IMR-90 (cell line): Measurements from ENCODE around the gene NPHS1. TPM values are rescaled to one million over a fixed set of nuclear protein-coding genes. Genes with fewer than 3 reads are reported as not detected.

Source experiments
- ATAC-seq: fragments of 200-7000 bp; cut with Tn5 transposase; 2 replicates; pipeline ENCODE4 v1.9.1; 2020; ENCODE audit warnings: low read depth, mild to moderate bottlenecking, moderate library complexity
- BruUV-seq: library from RNA; stranded (reverse); fragments of 400-500 nt; replicated peaks from 2 replicates; lab custom pipeline; 2021; lab: Mats Ljungman, UMichigan
- CTCF ChIA-PET: fragments of 300-600 bp; formaldehyde crosslinking; extraction: SDS; loops from one replicate; lab custom pipeline; 2021; ENCODE audit warnings: antibody characterized with exemption; lab: Yijun Ruan, JAX
- POLR2A ChIA-PET: fragments of 300-600 bp; sonication (Branson Sonifier 250); formaldehyde crosslinking; loops from one replicate; lab custom pipeline; 2022; ENCODE audit warnings: antibody characterized with exemption; ENCODE audit not compliant: unreplicated experiment; lab: Charles Lee
- DNase-seq: peaks from one replicate; pipeline ENCODE4 v3.0.0; 2013
- H2AFZ ChIP-seq: replicated peaks from 2 replicates; pipeline ENCODE3; 2013; ENCODE audit warnings: low read length, mild to moderate bottlenecking; ENCODE audit not compliant: poor library complexity
- H2AK5ac ChIP-seq: 2 replicates; pipeline ENCODE4 v1.6.1; 2013; ENCODE audit warnings: low read depth, low read length, inconsistent platforms
- H2AK9ac ChIP-seq: replicated peaks from 2 replicates; pipeline ENCODE3; 2013; ENCODE audit warnings: mild to moderate bottlenecking, low read depth, low read length, moderate library complexity; ENCODE audit not compliant: poor library complexity
- H2BK120ac ChIP-seq: 2 replicates; pipeline ENCODE4 v1.6.1; 2013; ENCODE audit warnings: low read depth, low read length, inconsistent platforms
- H2BK15ac ChIP-seq: 3 replicates; pipeline ENCODE4 v1.6.1; 2013; ENCODE audit warnings: low read depth, low read length, inconsistent platforms
- H2BK20ac ChIP-seq: 2 replicates; pipeline ENCODE4 v1.6.1; 2013; ENCODE audit warnings: low read depth, mild to moderate bottlenecking, inconsistent platforms, low read length, moderate library complexity
- H2BK5ac ChIP-seq: 2 replicates; pipeline ENCODE4 v1.6.1; 2013; ENCODE audit warnings: mild to moderate bottlenecking, low read depth, low read length, inconsistent platforms; ENCODE audit not compliant: poor library complexity, severe bottlenecking
- H3K14ac ChIP-seq: replicated peaks from 2 replicates; pipeline ENCODE4 v1.6.1; 2013; ENCODE audit warnings: low read depth, low read length, inconsistent platforms
- H3K18ac ChIP-seq: 2 replicates; pipeline ENCODE4 v1.6.1; 2013; ENCODE audit warnings: low read depth, low read length, control low read depth
- H3K23ac ChIP-seq: 2 replicates; pipeline ENCODE4 v1.6.1; 2013; ENCODE audit warnings: low read depth, low read length, inconsistent platforms
- H3K27ac ChIP-seq: 2 replicates; pipeline ENCODE4 v1.5.1; 2013; ENCODE audit warnings: mild to moderate bottlenecking, control low read depth, low read length; ENCODE audit not compliant: insufficient read depth
- H3K27me3 ChIP-seq: 2 replicates; pipeline ENCODE4 v1.6.1; 2013; ENCODE audit warnings: low read length; ENCODE audit not compliant: control insufficient read depth, insufficient read depth
- H3K36me3 ChIP-seq: 2 replicates; pipeline ENCODE4 v1.6.1; 2013; ENCODE audit warnings: low read length, mixed read lengths; ENCODE audit not compliant: control insufficient read depth, insufficient read depth
- H3K4ac ChIP-seq: 2 replicates; pipeline ENCODE4 v1.6.1; 2013; ENCODE audit warnings: low read depth, low read length, inconsistent platforms
- H3K4me1 ChIP-seq: 2 replicates; pipeline ENCODE4 v1.6.1; 2013; ENCODE audit warnings: low read length, mixed read lengths; ENCODE audit not compliant: control insufficient read depth, insufficient read depth
- H3K4me2 ChIP-seq: 2 replicates; pipeline ENCODE4 v1.6.1; 2013; ENCODE audit warnings: low read depth, mild to moderate bottlenecking, control low read depth, low read length, moderate library complexity
- H3K4me3 ChIP-seq: 2 replicates; pipeline ENCODE4 v1.5.1; 2013; ENCODE audit warnings: low read depth, mild to moderate bottlenecking, control low read depth, low read length, moderate library complexity; ENCODE audit not compliant: insufficient read depth
- H3K56ac ChIP-seq: 2 replicates; pipeline ENCODE4 v1.6.1; 2013; ENCODE audit warnings: low read length, inconsistent platforms; ENCODE audit not compliant: insufficient read depth; ENCODE audit errors: extremely low read depth
- H3K79me1 ChIP-seq, 2 experiments: 2 replicates each; pipeline ENCODE4 v1.6.1; 2013; ENCODE audit warnings: low read length in 2 of 2, inconsistent platforms in 1 of 2, low read depth in 1 of 2
- H3K9ac ChIP-seq: 2 replicates; pipeline ENCODE4 v1.6.1; 2013; ENCODE audit warnings: low read depth, low read length, control low read depth
- H3K9me1 ChIP-seq: 2 replicates; pipeline ENCODE4 v1.6.1; 2013; ENCODE audit warnings: low read length, inconsistent platforms; ENCODE audit not compliant: insufficient read depth
- H3K9me3 ChIP-seq: 2 replicates; pipeline ENCODE4 v1.6.1; 2013; ENCODE audit warnings: low read length; ENCODE audit not compliant: control insufficient read depth, insufficient read depth
- H4K20me1 ChIP-seq: 2 replicates; pipeline ENCODE4 v1.6.1; 2013; ENCODE audit warnings: low read length, inconsistent platforms; ENCODE audit not compliant: insufficient read depth
- H4K5ac ChIP-seq: 2 replicates; pipeline ENCODE4 v1.6.1; 2013; ENCODE audit warnings: mild to moderate bottlenecking, low read depth, low read length, control low read depth
- H4K8ac ChIP-seq, 2 experiments: 2 replicates each; pipeline ENCODE4 v1.6.1; 2013; ENCODE audit warnings: low read depth in 2 of 2, low read length in 2 of 2, control low read depth in 1 of 2, inconsistent platforms in 1 of 2
- H4K91ac ChIP-seq: 2 replicates; pipeline ENCODE4 v1.6.1; 2013; ENCODE audit warnings: low read depth, low read length, inconsistent platforms; ENCODE audit not compliant: insufficient read depth
- BHLHE40 ChIP-seq: fragments of 150-350 bp; IDR thresholded peaks from 2 replicates; pipeline ENCODE4 v1.6.1; 2016; ENCODE audit warnings: mild to moderate bottlenecking, low read depth, low read length
- CEBPB ChIP-seq: IDR thresholded peaks from 2 replicates; pipeline ENCODE4 v1.6.1; 2012; ENCODE audit warnings: low read depth, low read length, improper control_type of control experiment
- CHD1 ChIP-seq: IDR thresholded peaks from 2 replicates; pipeline ENCODE4 v1.6.1; 2012; ENCODE audit warnings: low read depth, low read length, improper control_type of control experiment
- ELK1 ChIP-seq: fragments of 150-350 bp; IDR thresholded peaks from 2 replicates; pipeline ENCODE4 v1.6.1; 2016; ENCODE audit warnings: low read depth, mild to moderate bottlenecking, low read length, moderate library complexity, borderline replicate concordance
- FOS ChIP-seq: fragments of 150-350 bp; IDR thresholded peaks from 2 replicates; pipeline ENCODE4 v1.6.1; 2016; ENCODE audit warnings: low read depth, low read length
- MAFK ChIP-seq: IDR thresholded peaks from 2 replicates; pipeline ENCODE4 v1.6.1; 2012; ENCODE audit warnings: low read depth, low read length, improper control_type of control experiment
- MAZ ChIP-seq: IDR thresholded peaks from 2 replicates; pipeline ENCODE4 v1.6.1; 2012; ENCODE audit warnings: low read depth, mild to moderate bottlenecking, low read length, improper control_type of control experiment, moderate library complexity, borderline replicate concordance
- MXI1 ChIP-seq: IDR thresholded peaks from 2 replicates; pipeline ENCODE4 v1.6.1; 2012; ENCODE audit warnings: low read depth, mild to moderate bottlenecking, low read length, moderate library complexity, borderline replicate concordance
- NFE2L2 ChIP-seq: fragments of 150-350 bp; IDR thresholded peaks from 2 replicates; pipeline ENCODE4 v1.6.1; 2016; ENCODE audit warnings: low read depth, mild to moderate bottlenecking, low read length
- POLR2A ChIP-seq: IDR thresholded peaks from 2 replicates; pipeline ENCODE4 v1.6.1; 2012; ENCODE audit warnings: mild to moderate bottlenecking, low read depth, low read length
- RAD21 ChIP-seq: IDR thresholded peaks from 2 replicates; pipeline ENCODE4 v1.6.1; 2012; ENCODE audit warnings: low read length, improper control_type of control experiment
- RCOR1 ChIP-seq: IDR thresholded peaks from 2 replicates; pipeline ENCODE4 v1.6.1; 2012; ENCODE audit warnings: mild to moderate bottlenecking, low read length, improper control_type of control experiment; ENCODE audit not compliant: insufficient replicate concordance
- RFX5 ChIP-seq: IDR thresholded peaks from 2 replicates; pipeline ENCODE4 v1.8.0; 2012; ENCODE audit warnings: low read depth, mild to moderate bottlenecking, low read length, moderate library complexity
- SMC3 ChIP-seq: fragments of 150-350 bp; IDR thresholded peaks from 2 replicates; pipeline ENCODE4 v1.6.1; 2016; ENCODE audit warnings: low read depth, mild to moderate bottlenecking, antibody characterized with exemption, low read length, moderate library complexity
- USF2 ChIP-seq: fragments of 150-350 bp; IDR thresholded peaks from 2 replicates; pipeline ENCODE4 v1.6.1; 2017; ENCODE audit warnings: mild to moderate bottlenecking, antibody characterized with exemption, low read length, low read depth
- WGBS, 2 experiments: methylation state at CpG; one replicate each; pipeline versions ENCODE4 v1.1.5 to v1.1.7; 2013; ENCODE audit warnings: missing lambda C conversion rate in 2 of 2; ENCODE audit not compliant: insufficient read length in 1 of 2; ENCODE audit errors: extremely low coverage in 2 of 2; 5-methylcytosine and 5-hydroxymethylcytosine counted together
- dilution Hi-C: fragments of 300-500 bp; cut with HindIII; formaldehyde crosslinking; loops from one replicate; pipeline ENCODE4 v1.14.3; 2018; ENCODE audit warnings: low sequenced_read_pairs; ENCODE audit not compliant: unreplicated experiment
- in situ Hi-C: fragments of 300-500 bp; cut with MboI; formaldehyde crosslinking; loops from 3 replicates; pipeline ENCODE4 v1.14.3; 2019; ENCODE audit warnings: low sequenced_read_pairs, inconsistent platforms, mixed read lengths
- intact Hi-C: fragments of 100-400 bp; cut with micrococcal nuclease; formaldehyde crosslinking; loops from 2 replicates; pipeline ENCODE4 v1.10.0; 2022
- polyA plus RNA-seq, 3 experiments: library from polyadenylated mRNA; depleted of rRNA; stranded (reverse); fragments of >200 nt; gene quantifications; 2 replicates each; pipeline ENCODE4 v1.2.3, GENCODE V29; 2012; ENCODE audit warnings: low replicate concordance in 1 of 3
- total RNA-seq: library from RNA; depleted of rRNA; stranded (reverse); fragments of >200 nt; gene quantifications from 2 replicates; pipeline ENCODE4 v1.2.3, GENCODE V29; 2012
- TF ChIP-seq, protein P1 (sequence below): conservative IDR thresholded peaks from 2 replicates; pipeline ENCODE4 v1.5.1; 2012; ENCODE audit warnings: mild to moderate bottlenecking, low read depth, low read length, improper control_type of control experiment

The NPHS1 gene
- total and polyA plus RNA-seq, 2 of the 4 experiments (the other 2 are of a cell fraction): not detected

- H2AK5ac ChIP-seq: no peak overlapping the region
- no peak overlapping the region for H4K8ac ChIP-seq
- H2AFZ ChIP-seq: no peak overlapping the region
- no peak overlapping the region for H4K5ac ChIP-seq
- no peak overlapping the region for H2AK9ac ChIP-seq
- H2BK20ac ChIP-seq: no peak overlapping the region
- no peak for TF ChIP-seq RFX5
- TF ChIP-seq MAFK: no peak
- no peak for TF ChIP-seq RCOR1
- TF ChIP-seq SMC3: no peak
- TF ChIP-seq CHD1: no peak
- TF ChIP-seq MXI1: no peak
- TF ChIP-seq FOS: no peak
- no peak for TF ChIP-seq ELK1
- TF ChIP-seq BHLHE40: no peak
- TF ChIP-seq NFE2L2: no peak
- TF ChIP-seq MAZ: no peak
- no peak for TF ChIP-seq USF2
- TF ChIP-seq, protein P1, sequence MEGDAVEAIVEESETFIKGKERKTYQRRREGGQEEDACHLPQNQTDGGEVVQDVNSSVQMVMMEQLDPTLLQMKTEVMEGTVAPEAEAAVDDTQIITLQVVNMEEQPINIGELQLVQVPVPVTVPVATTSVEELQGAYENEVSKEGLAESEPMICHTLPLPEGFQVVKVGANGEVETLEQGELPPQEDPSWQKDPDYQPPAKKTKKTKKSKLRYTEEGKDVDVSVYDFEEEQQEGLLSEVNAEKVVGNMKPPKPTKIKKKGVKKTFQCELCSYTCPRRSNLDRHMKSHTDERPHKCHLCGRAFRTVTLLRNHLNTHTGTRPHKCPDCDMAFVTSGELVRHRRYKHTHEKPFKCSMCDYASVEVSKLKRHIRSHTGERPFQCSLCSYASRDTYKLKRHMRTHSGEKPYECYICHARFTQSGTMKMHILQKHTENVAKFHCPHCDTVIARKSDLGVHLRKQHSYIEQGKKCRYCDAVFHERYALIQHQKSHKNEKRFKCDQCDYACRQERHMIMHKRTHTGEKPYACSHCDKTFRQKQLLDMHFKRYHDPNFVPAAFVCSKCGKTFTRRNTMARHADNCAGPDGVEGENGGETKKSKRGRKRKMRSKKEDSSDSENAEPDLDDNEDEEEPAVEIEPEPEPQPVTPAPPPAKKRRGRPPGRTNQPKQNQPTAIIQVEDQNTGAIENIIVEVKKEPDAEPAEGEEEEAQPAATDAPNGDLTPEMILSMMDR: no peak
- no peak for TF ChIP-seq CEBPB
- no peak for TF ChIP-seq POLR2A
- no peak for TF ChIP-seq RAD21
- no peak overlapping the region for H3K9ac ChIP-seq
- CTCF ChIA-PET: interaction anchor here (0.6 kb wide), 1 partner anchor 123 kb away, joined by 3 read pairs; no protein-coding TSS in a partner anchor
- H4K91ac ChIP-seq: no peak overlapping the region
- intact Hi-C loops: no loop called here
- H3K36me3 ChIP-seq: peaks cover 13% of the 10 kb centered on the region
- no peak overlapping the region for H3K56ac ChIP-seq
- no peak overlapping the region for H3K4me2 ChIP-seq
- no peak overlapping the region for H3K14ac ChIP-seq
- no peak overlapping the region for H3K27ac ChIP-seq
- no peak overlapping the region for H3K18ac ChIP-seq
- H3K9me3 ChIP-seq: no peaks in the 10 kb centered on the region
- H3K4me1 ChIP-seq: no peaks in the 10 kb centered on the region
- peaks cover 5% of the 10 kb centered on the region; the same call in 1 of the 2 replicates for H4K20me1 ChIP-seq
- no peak overlapping the region for H2BK5ac ChIP-seq
- WGBS, 2 experiments: no CpG with 5 or more reads among the region's 2 CpGs
- dilution Hi-C loops: no loop called here
- no peak for DNase-seq
- no TSS peak for BruUV-seq
- H2BK15ac ChIP-seq: no peak overlapping the region
- no peak overlapping the region for H2BK120ac ChIP-seq
- H3K4ac ChIP-seq: no peak overlapping the region
- H3K79me1 ChIP-seq: no peaks in the 10 kb centered on the region
- H3K4me3 ChIP-seq: no peak overlapping the region
- no peak for ATAC-seq
- H3K9me1 ChIP-seq: no peaks in the 10 kb centered on the region
- H3K27me3 ChIP-seq: no peaks in the 10 kb centered on the region
- in situ Hi-C loops: no loop called here
- POLR2A ChIA-PET: interaction anchor here (0.5 kb wide), 1 partner anchor 15 kb away, joined by 3 read pairs; no protein-coding TSS in a partner anchor
- no peak overlapping the region for H3K23ac ChIP-seq
Measured at GRCh38 chr19:35883882-35884281, 31.6 kb upstream of the NPHS1 start.
